ENCODE measurements around the gene SLC11A1.

SLC11A1 gene

DNA sequence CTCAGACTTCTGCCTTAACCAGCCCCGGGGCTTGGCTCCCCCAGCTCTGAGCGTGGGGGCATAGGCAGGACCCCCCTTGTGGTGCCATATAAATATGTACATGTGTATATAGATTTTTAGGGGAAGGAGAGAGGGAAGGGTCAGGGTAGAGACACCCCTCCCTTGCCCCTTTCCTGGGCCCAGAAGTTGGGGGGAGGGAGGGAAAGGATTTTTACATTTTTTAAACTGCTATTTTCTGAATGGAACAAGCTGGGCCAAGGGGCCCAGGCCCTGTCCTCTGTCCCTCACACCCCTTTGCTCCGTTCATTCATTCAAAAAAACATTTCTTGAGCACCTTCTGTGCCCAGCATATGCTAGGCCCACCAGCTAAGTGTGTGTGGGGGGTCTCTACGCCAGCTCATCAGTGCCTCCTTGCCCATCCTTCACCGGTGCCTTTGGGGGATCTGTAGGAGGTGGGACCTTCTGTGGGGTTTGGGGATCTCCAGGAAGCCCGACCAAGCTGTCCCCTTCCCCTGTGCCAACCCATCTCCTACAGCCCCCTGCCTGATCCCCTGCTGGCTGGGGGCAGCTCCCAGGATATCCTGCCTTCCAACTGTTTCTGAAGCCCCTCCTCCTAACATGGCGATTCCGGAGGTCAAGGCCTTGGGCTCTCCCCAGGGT lies 23.1 kb downstream of the SLC11A1 start:
- DNase-seq (ENCODE audit: low read depth in 2 of 2) = no peak

DNA sequence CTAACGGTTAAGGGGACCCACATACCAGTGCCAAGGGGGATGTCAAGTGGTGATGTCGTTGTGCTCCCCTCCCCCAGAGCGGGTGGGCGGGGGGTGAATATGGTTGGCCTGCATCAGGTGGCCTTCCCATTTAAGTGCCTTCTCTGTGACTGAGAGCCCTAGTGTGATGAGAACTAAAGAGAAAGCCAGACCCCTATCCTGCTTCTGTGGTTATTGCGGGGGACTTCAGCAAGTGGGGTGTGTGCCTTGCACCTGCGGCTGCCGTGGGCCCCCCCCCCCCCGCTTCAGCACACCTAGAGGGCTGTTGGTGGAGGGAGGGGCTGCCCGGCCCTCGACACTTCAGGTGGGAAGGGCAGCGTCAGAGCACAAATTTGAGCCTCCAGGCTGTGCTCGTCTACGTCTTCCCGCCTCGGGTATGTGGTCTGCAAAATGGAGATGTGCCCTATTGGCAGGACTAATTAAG lies 23.7 kb downstream of the SLC11A1 start:
- no peak for DNase-seq (ENCODE audit: low read depth in 2 of 2)

DNA sequence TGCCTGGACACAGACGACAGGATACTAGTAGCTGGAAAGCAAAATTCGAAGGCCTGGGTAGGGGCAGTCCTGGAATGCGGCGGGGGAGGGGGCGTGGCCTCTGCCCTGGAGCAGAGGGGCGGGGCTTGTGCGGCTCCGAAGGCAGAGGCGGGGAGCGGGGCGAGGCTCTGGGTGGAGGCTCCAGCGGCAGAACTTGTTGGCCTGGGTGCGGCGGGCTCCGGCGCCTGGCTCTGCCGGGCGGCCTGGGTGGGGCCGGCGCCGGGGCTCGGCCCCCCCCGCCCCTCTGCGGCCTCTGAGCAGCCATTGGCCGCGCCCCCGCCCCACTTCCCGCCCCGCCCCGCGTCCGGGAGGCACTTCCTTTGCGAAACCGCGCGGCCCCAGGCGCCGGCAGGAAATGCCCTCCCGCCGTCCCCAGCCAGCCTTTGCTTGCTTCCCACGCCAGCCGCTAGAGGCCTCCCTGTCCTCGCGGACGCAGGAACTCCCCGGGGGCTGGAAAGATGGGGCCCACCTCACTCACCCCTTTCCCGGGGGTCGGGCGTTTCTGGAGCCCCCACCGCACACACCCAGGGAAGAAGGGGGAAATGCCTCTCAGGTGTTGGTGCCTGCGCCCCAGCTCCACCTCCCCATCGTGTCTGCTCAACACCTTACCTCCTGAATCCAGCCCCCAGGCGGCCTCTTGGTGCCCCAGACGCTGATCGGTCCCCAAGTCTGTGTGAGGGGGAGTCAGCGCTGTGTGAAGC lies 24.3 kb downstream of the SLC11A1 start:
- DNase-seq (ENCODE audit: low read depth in 2 of 2) = peak; percentile 83 to 96

DNA sequence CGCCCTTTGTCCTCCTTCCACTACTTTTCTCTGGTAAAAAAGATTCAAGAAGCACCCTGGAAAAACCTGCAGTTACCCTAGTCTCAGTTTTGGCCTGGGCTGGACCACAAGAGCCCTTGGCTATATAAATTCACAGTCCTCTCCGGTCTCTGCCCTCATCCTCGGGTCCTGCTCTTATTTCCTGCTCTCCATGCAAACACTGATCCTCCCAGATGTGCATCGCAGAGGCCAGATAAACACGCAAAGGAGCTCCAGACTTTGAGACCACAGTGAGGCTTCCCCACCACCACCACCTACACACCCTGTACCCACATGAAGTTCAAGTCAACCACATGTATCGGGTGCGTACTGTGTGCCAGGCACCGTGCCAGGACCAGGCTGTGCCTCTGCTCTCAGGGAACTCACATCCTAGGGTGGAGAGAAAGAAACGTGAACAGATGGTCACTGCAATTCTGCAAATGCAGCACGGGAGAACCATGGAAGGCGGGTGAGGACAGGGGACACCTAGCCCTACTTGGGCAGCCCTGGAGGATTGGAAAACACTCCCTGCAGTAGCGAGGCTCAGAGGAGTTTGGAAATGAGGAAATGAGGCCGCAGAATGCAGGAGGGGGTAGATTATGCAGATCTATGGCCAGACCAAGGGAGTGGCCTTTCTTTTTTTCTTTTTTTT lies 25.0 kb downstream of the SLC11A1 start:
- DNase-seq (ENCODE audit: low read depth in 2 of 2) = peak in 1 of 2 experiments; percentile 59

DNA sequence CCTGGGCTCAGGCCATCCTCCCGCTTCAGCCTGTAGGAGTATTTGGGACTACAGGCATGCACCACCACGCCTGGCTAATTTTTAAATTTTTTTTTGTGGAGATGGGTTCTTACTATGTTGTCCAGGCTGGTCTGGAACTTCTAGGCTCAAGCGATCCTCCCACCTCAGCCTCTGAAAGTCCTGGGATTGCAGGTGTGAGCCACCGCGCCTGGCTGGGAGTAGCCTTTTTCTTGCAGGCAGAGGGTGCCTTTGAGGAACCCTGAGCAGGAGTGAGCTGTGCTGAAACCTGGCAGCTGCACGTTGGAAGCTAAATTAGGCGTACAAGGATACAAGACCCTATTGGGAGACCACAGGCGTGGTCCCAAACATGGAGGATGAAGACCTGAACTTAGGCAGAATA lies 25.6 kb downstream of the SLC11A1 start:
- no peak for DNase-seq (ENCODE audit: low read depth in 2 of 2)

DNA sequence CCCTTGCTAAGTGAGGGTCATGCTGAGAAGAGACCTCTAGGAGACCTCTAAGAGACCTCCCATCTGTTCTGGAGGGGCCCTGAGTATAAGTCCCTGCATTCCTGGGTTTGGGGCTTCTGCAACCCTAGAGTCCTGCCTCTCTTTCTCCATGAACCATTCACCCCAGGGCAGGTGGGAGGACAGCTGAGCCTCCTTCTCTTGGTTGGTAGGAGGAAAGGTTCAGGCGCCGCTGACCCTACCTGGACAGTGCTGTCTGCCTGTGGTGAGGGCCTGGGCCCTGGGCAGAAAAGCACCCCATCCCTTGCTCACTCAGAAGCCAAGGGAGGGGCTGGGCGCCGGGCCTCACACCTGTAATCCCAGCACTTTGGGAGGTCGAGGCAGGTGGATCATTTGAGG lies 36.2 kb downstream of the SLC11A1 start:
- DNase-seq (ENCODE audit: low read depth in 2 of 2) = no peak

DNA sequence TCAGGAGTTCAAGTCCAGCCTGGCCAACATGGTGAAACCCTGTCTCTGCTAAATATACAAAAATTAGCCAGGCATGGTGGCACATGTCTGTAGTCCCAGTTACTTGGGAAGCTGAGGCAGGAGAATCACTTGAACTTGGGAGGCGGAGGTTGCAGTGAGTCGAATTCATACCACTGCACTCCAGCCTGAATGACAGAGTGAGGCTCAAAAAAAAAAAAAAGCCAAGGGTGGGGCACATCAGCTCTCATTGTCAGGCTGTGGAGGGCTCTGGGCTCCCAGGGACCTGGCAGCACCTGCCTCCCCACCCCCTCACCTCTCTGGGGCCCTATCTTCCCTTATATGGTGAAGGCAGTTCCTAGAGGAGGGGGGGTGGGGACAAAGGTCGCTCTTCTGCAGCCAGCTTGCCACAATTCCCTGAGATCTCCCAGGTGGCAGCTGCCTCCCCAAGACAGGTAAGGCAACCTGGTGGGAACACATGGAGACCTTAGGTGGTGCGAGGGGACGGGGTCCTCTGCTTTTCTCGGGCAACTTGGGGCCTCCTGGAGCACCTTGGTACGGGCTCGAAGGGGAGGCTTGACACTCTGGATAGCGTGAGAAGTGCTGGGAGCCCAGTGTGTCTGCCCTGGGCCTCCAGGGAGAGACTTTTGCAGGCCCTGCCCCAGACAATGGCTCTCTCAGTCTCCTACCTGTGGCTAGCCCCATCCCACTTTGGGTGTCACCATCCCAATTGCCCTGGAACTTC lies 36.8 kb downstream of the SLC11A1 start, which contains the start of gene VIL1:
Gene VIL1, plus strand, starts transcription at position 407 of the 742 bp plus-strand sequence. CDS start 4,656 bp downstream, outside the sequence.
- DNase-seq (ENCODE audit: low read depth in 2 of 2) = no peak

DNA sequence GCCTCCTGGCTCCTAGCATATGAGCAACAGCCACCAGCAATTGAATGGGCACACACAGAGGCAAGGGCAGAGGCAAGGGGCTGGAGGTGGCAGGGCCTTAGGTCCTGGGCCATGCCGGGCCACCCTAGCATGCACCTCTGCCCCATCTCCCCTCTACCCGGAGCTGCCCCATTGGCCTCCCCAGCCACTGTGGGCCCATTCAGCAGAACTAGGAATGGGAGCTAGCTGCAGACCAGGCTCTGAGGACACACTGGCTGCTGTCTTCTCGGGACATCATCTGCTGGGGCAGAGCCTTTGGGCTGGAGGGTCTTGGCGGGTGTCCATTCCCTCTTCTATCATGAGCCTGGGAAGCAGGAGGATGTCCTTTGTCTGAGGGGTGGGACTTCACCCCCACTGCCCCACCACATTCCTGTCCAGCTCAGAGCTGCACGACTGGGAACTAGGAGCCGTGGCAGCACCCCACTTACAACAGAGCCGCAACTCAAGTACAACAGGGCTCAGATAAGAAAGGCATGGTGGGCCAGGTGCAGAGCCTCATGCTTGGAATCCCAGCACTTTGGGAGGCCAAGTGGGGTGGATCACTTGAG lies 37.6 kb downstream of the SLC11A1 start:
- no peak for DNase-seq (ENCODE audit: low read depth in 2 of 2)

DNA sequence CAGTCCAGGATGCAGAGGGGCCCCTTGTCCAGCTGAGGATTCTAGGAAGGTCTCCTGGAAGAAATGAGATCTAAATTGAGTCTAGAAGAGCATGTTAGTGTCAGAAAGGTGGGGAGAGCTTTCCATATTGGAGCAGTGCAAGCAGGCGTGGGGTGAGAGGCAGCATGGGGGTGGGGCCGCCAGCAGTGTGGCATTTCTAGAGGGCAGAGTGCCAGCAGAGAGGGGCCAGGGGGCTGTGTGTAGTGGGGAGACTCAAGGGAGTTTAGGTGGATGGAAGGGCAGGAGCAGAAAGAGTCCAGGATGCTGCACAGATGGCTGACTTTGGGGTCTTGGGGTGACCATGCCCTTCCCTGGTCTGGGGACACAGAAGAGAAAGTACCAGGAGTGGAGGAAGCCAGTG lies 39.0 kb downstream of the SLC11A1 start:
- DNase-seq (ENCODE audit: low read depth in 2 of 2) = no peak

DNA sequence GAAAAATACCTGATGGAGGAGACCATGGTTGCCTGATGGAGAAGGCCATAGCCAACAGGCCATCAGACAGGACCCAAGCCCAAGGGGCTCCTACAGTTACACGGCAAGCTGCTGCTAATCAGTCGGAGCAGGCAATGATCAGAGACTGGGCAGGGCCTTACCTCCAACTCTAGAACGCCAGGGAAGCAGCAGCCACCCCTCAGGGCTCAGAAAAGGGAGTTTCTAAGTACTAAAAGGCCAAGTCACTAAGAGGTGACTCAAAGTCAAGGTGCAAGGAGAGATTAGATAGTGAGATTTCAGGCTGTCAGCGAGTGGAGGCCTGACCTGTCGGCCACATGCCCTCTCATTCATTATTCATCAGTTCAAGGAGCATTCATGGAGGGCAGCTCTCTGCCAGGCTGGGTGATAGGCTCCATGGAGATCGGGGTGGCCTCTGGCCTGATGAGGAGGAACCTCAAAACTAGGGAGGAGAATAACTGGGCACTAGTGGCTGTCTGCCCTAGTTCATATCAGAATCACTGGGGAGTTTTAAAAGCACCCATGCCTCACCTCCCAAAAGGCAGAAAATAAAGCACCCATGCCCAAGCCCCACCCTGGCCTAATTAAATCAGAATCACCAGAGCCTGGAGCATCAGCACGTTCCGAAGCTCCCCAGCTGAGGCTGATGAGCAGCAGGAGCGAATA lies 40.5 kb downstream of the SLC11A1 start:
- no peak for DNase-seq (ENCODE audit: low read depth in 2 of 2)

DNA sequence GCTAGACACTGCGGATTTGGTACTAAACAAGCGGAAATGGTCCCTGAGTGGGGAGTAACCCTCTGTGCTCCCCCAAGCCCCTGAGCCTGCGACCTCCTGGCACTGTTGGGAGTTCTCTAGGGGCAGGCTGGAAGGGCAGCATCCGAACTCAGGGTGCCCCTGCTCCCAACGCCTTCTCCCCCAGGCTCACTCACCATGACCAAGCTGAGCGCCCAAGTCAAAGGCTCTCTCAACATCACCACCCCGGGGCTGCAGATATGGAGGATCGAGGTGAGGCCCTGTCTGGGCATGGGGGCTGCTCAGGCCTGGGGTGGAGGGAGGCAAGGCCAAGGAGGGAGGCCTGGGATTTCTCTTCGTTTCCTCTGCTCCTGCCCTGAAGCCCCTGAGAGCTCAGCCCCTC lies 41.5 kb downstream of the SLC11A1 start:
- DNase-seq (ENCODE audit: low read depth in 2 of 2) = no peak

DNA sequence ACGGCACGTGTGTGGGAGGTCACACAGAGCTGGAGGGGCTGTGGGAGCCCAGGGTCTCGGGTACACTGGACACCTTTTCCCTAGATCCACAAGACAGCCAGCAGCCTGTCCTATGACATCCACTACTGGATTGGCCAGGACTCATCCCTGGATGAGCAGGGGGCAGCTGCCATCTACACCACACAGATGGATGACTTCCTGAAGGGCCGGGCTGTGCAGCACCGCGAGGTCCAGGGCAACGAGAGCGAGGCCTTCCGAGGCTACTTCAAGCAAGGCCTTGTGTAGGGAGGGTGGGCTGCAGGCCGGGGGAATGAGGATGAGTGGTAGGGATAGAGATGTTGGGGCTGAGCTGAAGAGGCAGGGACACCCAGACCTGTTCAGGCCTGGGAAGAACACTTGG lies 43.5 kb downstream of the SLC11A1 start:
- DNase-seq (ENCODE audit: low read depth in 2 of 2) = no peak

DNA sequence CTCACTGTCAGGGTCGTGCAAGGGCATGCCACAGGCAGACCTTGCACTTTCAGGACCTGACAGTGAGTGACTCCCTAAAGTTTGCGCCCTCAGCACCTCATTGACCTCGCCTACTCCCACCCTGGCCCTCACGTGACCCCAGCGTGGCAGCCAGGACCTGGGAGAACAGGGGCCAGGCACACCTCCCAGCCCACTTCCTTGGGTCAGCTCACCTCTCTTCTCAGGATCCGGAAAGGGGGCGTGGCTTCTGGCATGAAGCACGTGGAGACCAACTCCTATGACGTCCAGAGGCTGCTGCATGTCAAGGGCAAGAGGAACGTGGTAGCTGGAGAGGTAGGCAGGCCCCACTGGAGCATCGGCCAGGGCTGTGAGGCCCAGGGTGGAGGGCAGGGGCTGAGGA lies 45.7 kb downstream of the SLC11A1 start:
- DNase-seq (ENCODE audit: low read depth in 2 of 2) = no peak

DNA sequence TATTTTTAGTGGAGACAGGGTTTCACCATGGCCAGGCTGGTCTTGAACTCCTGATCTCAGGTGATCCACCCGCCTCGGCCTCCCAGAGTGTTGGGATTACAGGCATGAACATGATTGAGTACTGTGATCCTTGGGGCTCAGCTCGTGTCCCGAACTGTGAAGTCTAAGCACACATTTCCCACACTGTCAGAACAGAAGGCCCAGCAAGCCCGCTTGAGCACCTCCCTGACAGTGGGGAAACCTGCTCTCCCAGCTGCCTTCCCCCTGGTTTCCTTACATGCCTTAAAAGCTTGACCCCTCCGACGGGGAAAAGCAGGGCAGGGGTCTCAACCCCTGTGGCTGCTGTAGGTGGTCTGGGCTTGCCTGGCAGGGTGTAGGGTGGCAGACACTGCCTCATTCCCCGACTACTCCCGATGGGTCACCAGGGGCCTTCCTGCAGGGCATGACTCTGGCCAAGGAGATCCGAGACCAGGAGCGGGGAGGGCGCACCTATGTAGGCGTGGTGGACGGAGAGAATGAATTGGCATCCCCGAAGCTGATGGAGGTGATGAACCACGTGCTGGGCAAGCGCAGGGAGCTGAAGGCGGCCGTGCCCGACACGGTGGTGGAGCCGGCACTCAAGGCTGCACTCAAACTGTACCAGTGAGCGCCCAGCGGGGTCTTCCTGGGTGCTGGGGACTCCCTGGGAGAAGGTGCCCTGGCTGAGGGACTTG lies 46.9 kb downstream of the SLC11A1 start:
- DNase-seq (ENCODE audit: low read depth in 2 of 2) = no peak

DNA sequence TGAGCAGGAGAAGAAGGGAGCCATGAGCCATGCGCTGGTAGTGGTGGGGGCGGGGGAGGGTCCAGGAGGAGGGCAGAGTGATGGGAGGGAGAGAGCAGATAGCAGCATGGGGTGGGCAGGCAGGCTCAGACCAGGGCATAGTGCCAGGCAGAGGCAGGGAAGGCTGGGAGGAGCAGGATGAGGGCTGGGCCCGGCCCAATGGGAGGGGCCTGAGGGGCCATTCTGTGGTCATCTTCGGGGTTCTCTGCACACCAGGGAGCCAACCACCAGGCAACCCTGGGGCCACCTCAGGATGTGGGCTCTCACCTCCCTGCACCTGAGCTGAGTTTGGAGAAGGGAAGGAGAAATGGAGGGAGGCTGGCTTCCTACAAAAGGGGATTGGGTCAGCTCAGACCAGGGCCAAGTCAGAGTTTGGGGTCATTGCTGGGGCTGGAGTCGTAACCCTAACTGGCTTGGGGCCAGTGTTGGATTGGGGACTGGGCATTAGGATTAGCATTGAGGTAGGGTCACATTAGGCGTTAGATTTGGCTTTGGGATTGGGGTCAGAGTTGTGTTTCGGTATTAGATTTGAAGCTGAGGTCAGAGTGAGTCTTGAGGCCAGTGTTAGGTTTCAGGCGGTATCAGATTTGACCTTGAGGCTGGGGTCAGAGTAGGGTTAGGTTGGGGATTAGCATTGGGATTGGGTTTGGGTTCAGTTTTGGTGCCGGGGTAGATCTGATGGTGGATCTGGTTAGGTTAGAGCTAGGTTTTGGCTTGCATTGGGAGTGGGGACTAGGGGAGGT lies 48.0 kb downstream of the SLC11A1 start:
- DNase-seq (ENCODE audit: low read depth in 2 of 2) = no peak

DNA sequence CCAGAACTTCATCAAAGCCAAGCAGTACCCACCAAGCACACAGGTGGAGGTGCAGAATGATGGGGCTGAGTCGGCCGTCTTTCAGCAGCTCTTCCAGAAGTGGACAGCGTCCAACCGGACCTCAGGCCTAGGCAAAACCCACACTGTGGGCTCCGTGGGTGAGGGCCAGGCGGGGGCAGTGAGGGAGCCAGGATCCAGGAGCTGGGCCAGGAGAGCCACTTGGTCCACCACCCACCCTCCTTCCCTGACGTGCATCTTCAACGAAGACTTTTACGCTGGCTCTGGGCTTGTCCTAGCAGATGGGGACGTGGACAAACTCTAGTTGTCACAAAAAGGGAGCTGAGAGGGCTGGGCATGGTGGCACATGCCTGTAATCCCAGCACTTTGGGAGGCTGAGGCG lies 48.6 kb downstream of the SLC11A1 start:
- DNase-seq (ENCODE audit: low read depth in 2 of 2) = no peak

DNA sequence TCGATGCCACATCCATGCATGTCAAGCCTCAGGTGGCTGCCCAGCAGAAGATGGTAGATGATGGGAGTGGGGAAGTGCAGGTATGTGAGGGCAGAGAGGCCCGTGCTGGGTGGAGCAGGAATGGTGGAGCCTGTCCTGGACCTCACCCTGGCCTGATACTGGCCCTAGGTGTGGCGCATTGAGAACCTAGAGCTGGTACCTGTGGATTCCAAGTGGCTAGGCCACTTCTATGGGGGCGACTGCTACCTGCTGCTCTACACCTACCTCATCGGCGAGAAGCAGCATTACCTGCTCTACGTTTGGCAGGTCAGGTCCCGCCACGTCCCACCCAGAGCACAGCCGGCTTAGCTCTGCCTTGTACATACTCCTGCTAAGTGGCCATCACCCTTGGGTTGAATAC lies 49.8 kb downstream of the SLC11A1 start:
- DNase-seq (ENCODE audit: low read depth in 2 of 2) = no peak

DNA sequence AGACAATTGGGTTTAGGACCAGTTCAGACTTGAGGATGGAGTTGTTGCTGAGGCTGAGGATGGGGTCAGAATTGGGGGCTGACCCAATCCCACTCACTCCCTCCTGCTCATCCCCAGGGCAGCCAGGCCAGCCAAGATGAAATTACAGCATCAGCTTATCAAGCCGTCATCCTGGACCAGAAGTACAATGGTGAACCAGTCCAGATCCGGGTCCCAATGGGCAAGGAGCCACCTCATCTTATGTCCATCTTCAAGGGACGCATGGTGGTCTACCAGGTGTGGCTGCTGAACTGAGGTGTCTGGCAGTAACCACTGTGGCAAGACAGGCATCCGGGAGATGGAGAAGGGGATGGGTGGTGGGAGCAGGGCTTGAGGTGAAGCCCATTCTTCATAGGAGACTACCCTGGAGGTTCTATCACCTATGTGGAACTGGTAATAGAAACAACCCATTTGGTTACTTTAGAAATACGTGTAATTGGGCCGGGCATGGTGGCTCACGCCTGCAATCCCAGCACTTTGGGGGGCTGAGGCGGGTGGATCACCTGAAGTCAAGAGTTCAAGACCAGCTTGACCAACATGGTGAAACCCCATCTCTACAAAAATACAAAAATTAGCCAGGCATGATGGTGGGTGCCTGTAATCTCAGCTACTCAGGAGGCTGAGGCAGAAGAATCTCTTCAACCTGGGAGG lies 50.7 kb downstream of the SLC11A1 start:
- no peak for DNase-seq (ENCODE audit: low read depth in 2 of 2)

DNA sequence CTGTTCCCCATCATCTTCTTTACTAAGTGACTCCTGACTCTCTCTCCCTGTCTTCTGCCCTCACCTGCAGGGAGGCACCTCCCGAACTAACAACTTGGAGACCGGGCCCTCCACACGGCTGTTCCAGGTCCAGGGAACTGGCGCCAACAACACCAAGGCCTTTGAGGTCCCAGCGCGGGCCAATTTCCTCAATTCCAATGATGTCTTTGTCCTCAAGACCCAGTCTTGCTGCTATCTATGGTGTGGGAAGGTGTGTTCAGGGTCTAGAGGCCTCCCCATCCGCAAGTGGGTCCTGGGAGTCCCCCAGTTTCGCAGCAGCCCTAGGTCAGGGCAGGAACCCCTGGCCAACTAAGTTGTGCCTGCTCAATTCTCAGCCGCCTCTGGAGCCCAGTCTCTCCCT lies 52.4 kb downstream of the SLC11A1 start:
- DNase-seq (ENCODE audit: low read depth in 2 of 2) = no peak

Measured in stimulated activated CD4-positive, alpha-beta T cell treated with anti-CD3 and anti-CD28 coated beads, Interleukin-12 subunit alpha, Interleukin-12 subunit beta, amount 100 ng/mL, for 24 hours (primary cell).